ENCODE measurements around the gene RYR1.

DNA sequence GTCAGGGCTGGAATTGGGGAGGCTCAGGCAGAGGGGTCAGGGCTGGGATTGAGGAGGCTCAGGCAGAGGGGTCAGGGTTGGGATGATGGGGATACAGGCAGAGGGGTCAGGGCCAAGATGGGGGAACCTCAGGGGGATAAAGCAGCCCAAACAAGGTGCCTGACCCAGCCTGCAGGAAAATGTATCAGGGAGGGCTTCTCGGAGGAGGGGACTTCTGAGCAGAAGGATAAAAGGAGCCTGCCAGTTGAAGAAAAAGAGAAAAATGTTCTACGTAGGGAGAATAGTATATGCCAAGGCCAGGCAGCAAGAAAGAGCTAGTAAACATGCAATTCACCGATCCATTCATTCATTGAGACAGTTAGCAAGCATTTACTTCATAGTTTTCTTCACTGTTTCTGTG is 99.4 kb downstream of the RYR1 start:
- TF ChIP-seq, protein P1, sequence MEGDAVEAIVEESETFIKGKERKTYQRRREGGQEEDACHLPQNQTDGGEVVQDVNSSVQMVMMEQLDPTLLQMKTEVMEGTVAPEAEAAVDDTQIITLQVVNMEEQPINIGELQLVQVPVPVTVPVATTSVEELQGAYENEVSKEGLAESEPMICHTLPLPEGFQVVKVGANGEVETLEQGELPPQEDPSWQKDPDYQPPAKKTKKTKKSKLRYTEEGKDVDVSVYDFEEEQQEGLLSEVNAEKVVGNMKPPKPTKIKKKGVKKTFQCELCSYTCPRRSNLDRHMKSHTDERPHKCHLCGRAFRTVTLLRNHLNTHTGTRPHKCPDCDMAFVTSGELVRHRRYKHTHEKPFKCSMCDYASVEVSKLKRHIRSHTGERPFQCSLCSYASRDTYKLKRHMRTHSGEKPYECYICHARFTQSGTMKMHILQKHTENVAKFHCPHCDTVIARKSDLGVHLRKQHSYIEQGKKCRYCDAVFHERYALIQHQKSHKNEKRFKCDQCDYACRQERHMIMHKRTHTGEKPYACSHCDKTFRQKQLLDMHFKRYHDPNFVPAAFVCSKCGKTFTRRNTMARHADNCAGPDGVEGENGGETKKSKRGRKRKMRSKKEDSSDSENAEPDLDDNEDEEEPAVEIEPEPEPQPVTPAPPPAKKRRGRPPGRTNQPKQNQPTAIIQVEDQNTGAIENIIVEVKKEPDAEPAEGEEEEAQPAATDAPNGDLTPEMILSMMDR (IDR thresholded peaks at IDR 0.05): no peak
- TF ChIP-seq POLR2A (IDR thresholded peaks at IDR 0.05): no peak
- TF ChIP-seq POLR2AphosphoS5 (IDR thresholded peaks at IDR 0.05): no peak
- no peak for TF ChIP-seq EP300 (IDR thresholded peaks at IDR 0.05; ENCODE audit: low read depth)

Data from transverse colon (tissue), 4 donors.